Coronary artery (tissue), 2 donors: Measurements from ENCODE around the gene DSCAM.

Experiments
- DNase-seq: peaks from one replicate; pipeline ENCODE4 v3.0.0-alpha.2; 2017; ENCODE audit warnings: low spot score
- H3K27ac ChIP-seq, 2 donors: fragments of 200-600 bp; sonication (generic); one replicate each; pipeline ENCODE4 v1.5.1; 2016 to 2019
- H3K4me3 ChIP-seq: fragments of 200-600 bp; sonication (generic); 2 replicates; pipeline ENCODE4 v1.5.1; 2016; ENCODE audit warnings: mild to moderate bottlenecking, moderate library complexity
- TF ChIP-seq, protein P1 (sequence below): fragments of 200-600 bp; sonication (generic); IDR thresholded peaks from one replicate; pipeline ENCODE4 v1.5.1; 2019; ENCODE audit warnings: antibody characterized with exemption

DSCAM gene

DNA sequence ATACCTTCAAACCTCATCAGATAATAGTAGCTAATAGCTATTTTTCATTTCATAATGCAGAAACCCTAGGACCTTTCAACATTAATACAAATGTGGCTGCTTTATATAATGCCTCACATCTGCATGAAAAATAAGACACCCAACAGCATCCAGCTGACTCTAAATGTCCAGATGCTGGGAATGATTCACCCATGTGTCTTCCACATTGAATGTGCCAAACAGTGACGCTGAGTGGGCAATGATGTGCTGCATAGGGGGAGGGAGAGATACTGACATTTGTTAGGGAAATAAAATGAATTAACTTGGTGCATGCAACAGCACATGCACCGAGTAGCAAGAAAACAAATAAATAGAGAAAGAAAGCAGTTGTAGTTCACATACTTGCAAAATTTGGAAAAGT, 199.3 kb downstream of the DSCAM start:
- no peak for DNase-seq
- Histone ChIP-seq H3K4me3 (no peak overlapping the region), H3K27ac (no peak overlapping the region)
- TF ChIP-seq, protein P1, sequence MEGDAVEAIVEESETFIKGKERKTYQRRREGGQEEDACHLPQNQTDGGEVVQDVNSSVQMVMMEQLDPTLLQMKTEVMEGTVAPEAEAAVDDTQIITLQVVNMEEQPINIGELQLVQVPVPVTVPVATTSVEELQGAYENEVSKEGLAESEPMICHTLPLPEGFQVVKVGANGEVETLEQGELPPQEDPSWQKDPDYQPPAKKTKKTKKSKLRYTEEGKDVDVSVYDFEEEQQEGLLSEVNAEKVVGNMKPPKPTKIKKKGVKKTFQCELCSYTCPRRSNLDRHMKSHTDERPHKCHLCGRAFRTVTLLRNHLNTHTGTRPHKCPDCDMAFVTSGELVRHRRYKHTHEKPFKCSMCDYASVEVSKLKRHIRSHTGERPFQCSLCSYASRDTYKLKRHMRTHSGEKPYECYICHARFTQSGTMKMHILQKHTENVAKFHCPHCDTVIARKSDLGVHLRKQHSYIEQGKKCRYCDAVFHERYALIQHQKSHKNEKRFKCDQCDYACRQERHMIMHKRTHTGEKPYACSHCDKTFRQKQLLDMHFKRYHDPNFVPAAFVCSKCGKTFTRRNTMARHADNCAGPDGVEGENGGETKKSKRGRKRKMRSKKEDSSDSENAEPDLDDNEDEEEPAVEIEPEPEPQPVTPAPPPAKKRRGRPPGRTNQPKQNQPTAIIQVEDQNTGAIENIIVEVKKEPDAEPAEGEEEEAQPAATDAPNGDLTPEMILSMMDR = no peak

DNA sequence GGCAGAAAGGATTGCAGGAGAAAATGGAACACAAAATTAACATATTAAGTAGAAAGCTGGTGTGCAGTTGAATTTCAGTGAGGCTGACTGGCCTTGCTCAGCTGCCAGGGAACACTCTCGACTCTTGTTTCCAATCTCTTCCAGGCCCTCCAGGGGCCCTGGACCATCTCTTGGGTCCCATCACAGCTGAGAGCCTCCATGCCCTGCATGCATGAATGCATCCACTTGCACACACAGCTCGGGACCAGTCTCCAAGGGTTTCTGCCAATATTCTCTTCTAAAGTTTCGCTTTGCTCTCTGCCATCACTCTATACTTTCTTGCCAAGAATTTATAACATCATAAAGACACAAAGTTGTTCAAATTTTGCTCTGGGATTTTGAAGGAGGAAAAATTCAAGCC, 200.3 kb downstream of the DSCAM start:
- TF ChIP-seq, protein P1 = no peak
- H3K4me3 ChIP-seq = no peak overlapping the region
- H3K27ac ChIP-seq = no peak overlapping the region
- DNase-seq = no peak

DNA sequence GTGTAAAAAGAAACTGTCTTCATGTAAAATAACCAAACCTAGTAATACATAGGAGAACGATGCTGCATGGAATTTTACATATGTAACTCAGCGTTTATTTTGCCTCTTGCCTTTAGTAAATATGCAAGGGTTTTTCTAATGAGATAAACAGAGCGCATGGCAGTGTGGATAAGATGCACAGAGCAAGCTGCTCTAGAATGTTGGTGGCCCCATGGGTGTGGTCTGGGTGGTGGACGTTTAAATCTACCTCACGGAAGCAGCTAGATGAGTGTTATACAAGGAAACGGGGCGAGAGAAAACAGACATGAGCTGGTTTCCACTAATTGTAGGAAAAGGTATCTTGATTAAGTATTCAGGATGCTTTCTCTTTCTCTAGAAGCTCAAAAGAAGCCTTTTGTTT, 205.9 kb downstream of the DSCAM start:
- no peak overlapping the region for H3K27ac ChIP-seq
- DNase-seq = no peak
- H3K4me3 ChIP-seq = no peak overlapping the region
- TF ChIP-seq, protein P1 = no peak

DNA sequence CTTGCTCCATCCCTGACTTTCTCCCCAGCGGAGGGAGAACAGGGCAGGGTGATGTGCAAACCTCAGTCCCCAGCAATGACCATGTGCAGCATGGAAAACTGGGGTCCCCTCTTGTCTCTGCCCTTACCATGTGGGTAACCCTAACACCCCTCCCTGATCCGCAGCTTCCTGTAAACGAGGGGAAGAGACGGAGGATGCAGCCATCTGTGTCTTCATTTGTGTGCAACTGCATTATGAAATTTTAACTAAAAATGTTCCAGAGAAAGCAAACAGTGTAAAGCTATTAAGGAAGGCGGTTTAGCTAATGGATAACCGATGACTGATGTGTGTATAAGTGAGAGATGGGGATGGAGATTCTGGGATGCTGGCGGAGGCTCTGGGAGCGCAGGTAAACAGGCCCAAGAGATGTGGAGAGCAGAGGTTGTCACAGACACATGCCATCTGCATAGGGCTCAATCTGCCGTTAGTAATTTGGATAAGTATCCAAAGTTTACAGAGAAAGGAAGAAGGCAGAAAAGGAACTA, 206.6 kb downstream of the DSCAM start:
- H3K27ac ChIP-seq = no peak overlapping the region
- TF ChIP-seq, protein P1 = no peak
- DNase-seq = no peak
- no peak overlapping the region for H3K4me3 ChIP-seq

DNA sequence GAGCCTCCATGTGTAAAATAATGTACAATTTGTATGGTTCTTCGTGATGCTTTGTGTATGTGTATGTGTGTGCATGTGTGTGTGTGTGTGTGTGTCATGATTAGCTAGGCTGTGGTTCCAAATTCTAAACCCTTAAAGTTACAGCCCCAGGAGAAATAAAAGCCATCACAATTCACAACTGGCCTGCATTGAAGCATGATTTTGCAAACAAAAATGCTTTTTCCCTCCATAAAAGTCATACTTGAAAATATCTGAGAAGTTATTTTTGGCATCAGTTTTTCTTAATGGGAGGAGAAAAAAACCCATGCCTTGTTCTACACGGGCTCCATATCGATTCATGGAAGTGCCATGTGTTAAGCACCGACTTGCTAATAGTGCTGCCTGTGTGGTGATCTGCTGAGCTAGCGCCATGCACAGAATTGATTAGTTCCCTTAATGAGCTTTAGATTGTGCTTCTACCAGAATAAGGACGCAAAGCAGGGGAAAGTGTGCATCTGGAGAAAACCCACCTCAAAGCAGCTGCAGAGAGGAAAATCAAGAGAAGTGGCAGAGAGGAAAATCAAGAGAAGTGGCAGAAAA, 207.3 kb downstream of the DSCAM start:
- TF ChIP-seq, protein P1 = no peak
- no peak overlapping the region for H3K27ac ChIP-seq
- H3K4me3 ChIP-seq = no peak overlapping the region
- DNase-seq = no peak

DNA sequence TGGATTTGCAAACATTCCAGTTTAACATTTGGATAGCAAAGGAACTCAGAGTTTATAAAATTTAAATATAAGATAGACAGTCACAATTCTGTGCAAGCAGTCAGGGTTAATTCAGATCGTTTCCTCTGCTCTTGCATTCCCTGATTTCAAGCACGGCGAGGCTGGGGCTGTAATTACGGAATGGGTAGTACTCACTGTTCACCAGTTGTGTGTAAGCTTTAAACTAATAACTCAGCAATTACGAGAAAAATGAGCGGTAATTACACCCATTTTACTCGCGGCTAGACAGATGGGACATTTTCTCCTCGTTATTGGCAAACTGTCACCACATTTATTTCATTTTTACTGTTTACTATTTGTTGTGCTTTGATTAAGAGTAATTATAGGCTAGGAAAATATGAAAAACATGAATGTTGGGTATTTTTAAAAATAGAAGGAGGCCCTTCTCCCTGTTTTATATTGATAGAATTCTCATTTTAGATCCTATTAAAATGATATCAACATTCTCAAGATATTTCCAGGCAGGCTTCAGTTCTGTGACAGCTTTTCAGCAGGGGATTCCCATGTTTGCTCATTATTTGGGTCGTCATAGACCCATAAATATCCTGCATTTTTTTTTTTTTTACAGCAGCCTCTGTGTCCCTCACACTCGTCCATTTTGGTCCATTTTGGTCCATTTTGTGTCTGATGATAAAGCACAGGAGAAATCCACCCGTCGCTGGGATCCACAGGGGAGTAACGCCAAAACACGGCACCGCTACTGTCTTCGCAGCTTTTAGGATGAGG, 208.3 kb downstream of the DSCAM start:
- TF ChIP-seq, protein P1 = no peak
- no peak for DNase-seq
- no peak overlapping the region for H3K27ac ChIP-seq
- no peak overlapping the region for H3K4me3 ChIP-seq

DNA sequence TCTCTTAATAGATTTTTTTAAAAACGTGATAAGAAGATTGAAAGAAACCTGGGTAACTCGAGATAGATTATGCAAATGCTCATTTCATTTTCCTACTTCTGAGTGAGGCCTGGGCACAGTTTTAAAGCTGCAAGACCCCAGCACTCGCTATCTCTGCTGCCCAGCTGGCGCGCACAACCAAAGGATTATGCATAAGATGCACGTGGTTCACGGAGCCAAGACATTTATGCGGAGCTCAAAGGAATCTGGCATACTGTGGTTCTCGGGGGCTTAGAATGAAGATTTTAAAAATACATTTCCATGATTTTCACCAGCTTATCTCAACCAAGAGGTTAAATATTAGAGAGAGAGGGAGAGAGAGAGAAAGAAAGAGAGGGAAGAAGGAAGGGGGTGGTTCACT, 210.9 kb downstream of the DSCAM start:
- Histone ChIP-seq H3K4me3 (no peak overlapping the region), H3K27ac (no peak overlapping the region)
- DNase-seq = no peak
- TF ChIP-seq, protein P1 = no peak
